H9 (cell line): ENCODE results near the gene SMNDC1. TPM values are rescaled to one million over a fixed set of nuclear protein-coding genes. Genes with fewer than 3 reads are reported as not detected.

ENCODE experiments used
- DNase-seq: peaks from one replicate; pipeline ENCODE4 v3.0.0-alpha.2; 2017
- H2AFZ ChIP-seq: one replicate; pipeline ENCODE4 v1.6.1; 2013; ENCODE audit warnings: mild to moderate bottlenecking, low read length, control low read depth, moderate library complexity
- H2AK5ac ChIP-seq: 2 replicates; pipeline ENCODE4 v1.6.1; 2013; ENCODE audit warnings: low read length, control low read depth, mixed read lengths; ENCODE audit not compliant: insufficient read length
- H2BK120ac ChIP-seq: one replicate; pipeline ENCODE4 v1.6.1; 2013; ENCODE audit warnings: low read depth, mild to moderate bottlenecking, low read length, control low read depth, inconsistent platforms; ENCODE audit not compliant: poor library complexity, severe bottlenecking
- H2BK12ac ChIP-seq: 2 replicates; pipeline ENCODE4 v1.6.1; 2013; ENCODE audit warnings: low read length, control low read depth, mixed read lengths, low read depth; ENCODE audit not compliant: insufficient read length
- H2BK15ac ChIP-seq: 2 replicates; pipeline ENCODE4 v1.6.1; 2013; ENCODE audit warnings: low read depth, low read length, control low read depth
- H2BK20ac ChIP-seq: one replicate; pipeline ENCODE4 v1.6.1; 2013; ENCODE audit warnings: low read depth, mild to moderate bottlenecking, low read length, control low read depth, inconsistent platforms; ENCODE audit not compliant: poor library complexity, severe bottlenecking
- H2BK5ac ChIP-seq: 2 replicates; pipeline ENCODE4 v1.6.1; 2013; ENCODE audit warnings: low read length, control low read depth, mixed read lengths; ENCODE audit not compliant: insufficient read length
- H3K14ac ChIP-seq: 2 replicates; pipeline ENCODE4 v1.6.1; 2013; ENCODE audit warnings: low read length, control low read depth; ENCODE audit not compliant: insufficient read depth
- H3K18ac ChIP-seq: 2 replicates; pipeline ENCODE4 v1.6.1; 2013; ENCODE audit warnings: low read depth, mild to moderate bottlenecking, mixed read lengths, low read length, control low read depth; ENCODE audit not compliant: insufficient read length
- H3K23ac ChIP-seq: 2 replicates; pipeline ENCODE4 v1.6.1; 2013; ENCODE audit warnings: low read length, control low read depth, mixed read lengths, low read depth; ENCODE audit not compliant: insufficient read length
- H3K23me2 ChIP-seq: 2 replicates; pipeline ENCODE4 v1.6.1; 2013; ENCODE audit warnings: low read depth, mild to moderate bottlenecking, mixed read lengths, low read length, control low read depth; ENCODE audit not compliant: insufficient read length, poor library complexity, severe bottlenecking
- H3K27ac ChIP-seq: 2 replicates; pipeline ENCODE4 v1.5.1; 2013; ENCODE audit warnings: low read length, control low read depth, mixed read lengths, low read depth; ENCODE audit not compliant: insufficient read length
- H3K27me3 ChIP-seq: 2 replicates; pipeline ENCODE4 v1.6.1; 2013; ENCODE audit warnings: low read length, control low read depth, inconsistent platforms; ENCODE audit not compliant: insufficient read depth
- H3K4ac ChIP-seq: 2 replicates; pipeline ENCODE4 v1.6.1; 2013; ENCODE audit warnings: low read depth, mild to moderate bottlenecking, control low read depth, inconsistent platforms, low read length, moderate library complexity
- H3K4me1 ChIP-seq: 2 replicates; pipeline ENCODE4 v1.6.1; 2013; ENCODE audit warnings: low read length, control low read depth, inconsistent platforms; ENCODE audit not compliant: insufficient read depth
- H3K4me2 ChIP-seq: 2 replicates; pipeline ENCODE4 v1.6.1; 2013; ENCODE audit warnings: low read length, control low read depth, mixed read lengths; ENCODE audit not compliant: insufficient read length, insufficient read depth
- H3K56ac ChIP-seq: 2 replicates; pipeline ENCODE4 v1.6.1; 2013; ENCODE audit warnings: low read depth, mild to moderate bottlenecking, mixed read lengths, low read length, control low read depth; ENCODE audit not compliant: insufficient read length
- H3K79me1 ChIP-seq: 2 replicates; pipeline ENCODE4 v1.6.1; 2013; ENCODE audit warnings: low read depth, mild to moderate bottlenecking, moderate library complexity, low read length, control low read depth, inconsistent platforms; ENCODE audit not compliant: insufficient read depth, poor library complexity, severe bottlenecking
- H3K79me2 ChIP-seq: 2 replicates; pipeline ENCODE4 v1.6.1; 2013; ENCODE audit warnings: low read length, control low read depth, inconsistent platforms; ENCODE audit not compliant: insufficient read depth
- H3K9ac ChIP-seq: 2 replicates; pipeline ENCODE4 v1.6.1; 2013; ENCODE audit warnings: low read length, control low read depth, mixed read lengths; ENCODE audit not compliant: insufficient read length; ENCODE audit errors: extremely low read depth
- H3K9me3 ChIP-seq: one replicate; pipeline ENCODE4 v1.6.1; 2013; ENCODE audit warnings: low read depth, low read length, inconsistent platforms; ENCODE audit not compliant: control insufficient read depth
- H3T11ph ChIP-seq: one replicate; pipeline ENCODE4 v1.6.1; 2013; ENCODE audit warnings: mild to moderate bottlenecking, low read length, control low read depth, inconsistent platforms
- H4K20me1 ChIP-seq: one replicate; pipeline ENCODE4 v1.6.1; 2013; ENCODE audit not compliant: control insufficient read depth, insufficient read length, insufficient read depth
- H4K5ac ChIP-seq: 2 replicates; pipeline ENCODE4 v1.6.1; 2013; ENCODE audit warnings: low read depth, mild to moderate bottlenecking, mixed read lengths, low read length, control low read depth; ENCODE audit not compliant: insufficient read length
- H4K8ac ChIP-seq: replicated peaks from 2 replicates; pipeline ENCODE4 v1.6.1; 2013; ENCODE audit warnings: low read length, control low read depth, mixed read lengths, low read depth; ENCODE audit not compliant: insufficient read length
- H4K91ac ChIP-seq: 2 replicates; pipeline ENCODE4 v1.6.1; 2013; ENCODE audit warnings: low read depth, mild to moderate bottlenecking, moderate library complexity, mixed read lengths, low read length, control low read depth; ENCODE audit not compliant: insufficient read length
- H3K27ac Mint-ChIP-seq, 3 experiments: 2 replicates in 2 of 3; 3 replicates in 1 of 3; pipeline ENCODE4 v1.8.0; 2020 to 2021; ENCODE audit warnings: mixed read lengths in 3 of 3, mild to moderate bottlenecking in 1 of 3, moderate library complexity in 1 of 3
- H3K27me3 Mint-ChIP-seq: 2 replicates; pipeline ENCODE4 v1.8.0; 2021; ENCODE audit warnings: low read depth, mild to moderate bottlenecking, moderate library complexity, mixed read lengths
- H3K36me3 Mint-ChIP-seq, 3 experiments: 2 replicates in 2 of 3; 3 replicates in 1 of 3; pipeline ENCODE4 v1.8.0; 2020 to 2021; ENCODE audit warnings: low read depth in 3 of 3, mixed read lengths in 3 of 3; ENCODE audit not compliant: insufficient read depth in 1 of 3
- H3K4me1 Mint-ChIP-seq, 2 experiments: 2 replicates each; pipeline ENCODE4 v1.8.0; 2020; ENCODE audit warnings: mixed read lengths in 2 of 2
- H3K4me3 Mint-ChIP-seq, 2 experiments: 2 replicates in 1 of 2; 3 replicates in 1 of 2; pipeline ENCODE4 v1.8.0; 2020 to 2021; ENCODE audit warnings: mild to moderate bottlenecking in 2 of 2, mixed read lengths in 2 of 2, moderate library complexity in 1 of 2
- H3K9me3 Mint-ChIP-seq, 2 experiments: 2 replicates in 1 of 2; 3 replicates in 1 of 2; pipeline ENCODE4 v1.8.0; 2020; ENCODE audit warnings: mild to moderate bottlenecking in 2 of 2, mixed read lengths in 2 of 2, moderate library complexity in 1 of 2
- total RNA-seq: library from RNA; stranded (reverse); gene quantifications from 2 replicates; pipeline ENCODE4 v1.2.1, GENCODE V29; 2021
- TF ChIP-seq, protein P1 (sequence below): fragments of 200-600 bp; sonication (generic); conservative IDR thresholded peaks from 3 replicates; pipeline ENCODE4 v1.8.0; 2021; ENCODE audit warnings: antibody characterized with exemption, mild to moderate bottlenecking

The SMNDC1 gene
- total RNA-seq, 1 experiment from 2014 or later = 55.7 TPM

DNA sequence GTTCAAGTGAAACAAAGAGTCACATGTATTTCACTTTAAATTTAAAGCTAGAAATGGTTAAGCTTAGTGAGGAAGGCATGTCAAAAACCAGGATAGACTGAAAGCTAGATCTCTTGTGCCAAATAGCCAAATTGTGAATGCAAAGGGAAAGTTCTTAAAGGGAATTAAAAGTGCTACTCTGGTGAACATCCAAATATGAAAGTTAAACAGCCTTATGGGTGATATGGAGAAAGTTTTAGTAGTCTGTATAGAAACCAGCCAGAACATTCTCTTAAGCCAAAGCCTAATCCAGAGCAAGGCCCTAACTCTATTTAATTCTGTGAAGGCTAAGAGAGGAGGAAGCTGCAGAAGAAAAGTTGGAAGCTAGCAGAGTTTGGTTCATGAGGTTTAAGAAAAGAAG lies 50.3 kb downstream of the SMNDC1 start:
- Histone ChIP-seq H2BK12ac (no peak overlapping the region), H3K9me3 (no peaks in the 10 kb centered on the region), H2BK120ac (no peak overlapping the region), H3K27ac (no peak overlapping the region), H3K23me2 (no peaks in the 10 kb centered on the region), H4K20me1 (no peaks in the 10 kb centered on the region), H3K27me3 (no peaks in the 10 kb centered on the region), H3K23ac (no peak overlapping the region), H3K4me1 (no peaks in the 10 kb centered on the region), H3K4ac (no peak overlapping the region), H2AFZ (no peak overlapping the region), H3K14ac (no peak overlapping the region), H2BK15ac (no peak overlapping the region), H2BK5ac (no peak overlapping the region), H3K79me1 (no peaks in the 10 kb centered on the region), H4K91ac (no peak overlapping the region), H3K56ac (no peak overlapping the region), H4K8ac (no peak overlapping the region), H3T11ph (no peak overlapping the region), H2BK20ac (no peak overlapping the region), H3K18ac (no peak overlapping the region), H3K79me2 (no peaks in the 10 kb centered on the region), H4K5ac (no peak overlapping the region), H2AK5ac (no peak overlapping the region), H3K9ac (no peak overlapping the region), H3K4me2 (no peak overlapping the region)
- H3K27me3 Mint-ChIP-seq = no peaks in the 10 kb centered on the region
- peaks cover 4 to 7% of the 10 kb centered on the region in 2 experiments; a peak in 3 of 5 replicates for H3K9me3 Mint-ChIP-seq
- DNase-seq = no peak
- TF ChIP-seq, protein P1, sequence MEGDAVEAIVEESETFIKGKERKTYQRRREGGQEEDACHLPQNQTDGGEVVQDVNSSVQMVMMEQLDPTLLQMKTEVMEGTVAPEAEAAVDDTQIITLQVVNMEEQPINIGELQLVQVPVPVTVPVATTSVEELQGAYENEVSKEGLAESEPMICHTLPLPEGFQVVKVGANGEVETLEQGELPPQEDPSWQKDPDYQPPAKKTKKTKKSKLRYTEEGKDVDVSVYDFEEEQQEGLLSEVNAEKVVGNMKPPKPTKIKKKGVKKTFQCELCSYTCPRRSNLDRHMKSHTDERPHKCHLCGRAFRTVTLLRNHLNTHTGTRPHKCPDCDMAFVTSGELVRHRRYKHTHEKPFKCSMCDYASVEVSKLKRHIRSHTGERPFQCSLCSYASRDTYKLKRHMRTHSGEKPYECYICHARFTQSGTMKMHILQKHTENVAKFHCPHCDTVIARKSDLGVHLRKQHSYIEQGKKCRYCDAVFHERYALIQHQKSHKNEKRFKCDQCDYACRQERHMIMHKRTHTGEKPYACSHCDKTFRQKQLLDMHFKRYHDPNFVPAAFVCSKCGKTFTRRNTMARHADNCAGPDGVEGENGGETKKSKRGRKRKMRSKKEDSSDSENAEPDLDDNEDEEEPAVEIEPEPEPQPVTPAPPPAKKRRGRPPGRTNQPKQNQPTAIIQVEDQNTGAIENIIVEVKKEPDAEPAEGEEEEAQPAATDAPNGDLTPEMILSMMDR = no peak
- H3K36me3 Mint-ChIP-seq = peaks cover 7 to 9% (median 7%) of the 10 kb centered on the region in 3 experiments; a peak in 6 of 7 replicates
- no peaks in the 10 kb centered on the region for H3K4me1 Mint-ChIP-seq
- no peak overlapping the region for H3K27ac Mint-ChIP-seq
- H3K4me3 Mint-ChIP-seq = no peak overlapping the region
